ENCODE results near the gene STIL.
"Not testable (repeated sequence)": the region's sequence is repeated elsewhere in the genome, so short reads cannot be mapped to it uniquely, and the experiment has no call there.

Gene STIL

GRCh38 chr1:47219590-47220220, 94.2 kb downstream of the STIL start:
- no peak for DNase-seq (ENCODE audit: low read depth)

GRCh38 chr1:47219001-47219400, 94.9 kb downstream of the STIL start:
- no peak for DNase-seq (ENCODE audit: low read depth)

DNA sequence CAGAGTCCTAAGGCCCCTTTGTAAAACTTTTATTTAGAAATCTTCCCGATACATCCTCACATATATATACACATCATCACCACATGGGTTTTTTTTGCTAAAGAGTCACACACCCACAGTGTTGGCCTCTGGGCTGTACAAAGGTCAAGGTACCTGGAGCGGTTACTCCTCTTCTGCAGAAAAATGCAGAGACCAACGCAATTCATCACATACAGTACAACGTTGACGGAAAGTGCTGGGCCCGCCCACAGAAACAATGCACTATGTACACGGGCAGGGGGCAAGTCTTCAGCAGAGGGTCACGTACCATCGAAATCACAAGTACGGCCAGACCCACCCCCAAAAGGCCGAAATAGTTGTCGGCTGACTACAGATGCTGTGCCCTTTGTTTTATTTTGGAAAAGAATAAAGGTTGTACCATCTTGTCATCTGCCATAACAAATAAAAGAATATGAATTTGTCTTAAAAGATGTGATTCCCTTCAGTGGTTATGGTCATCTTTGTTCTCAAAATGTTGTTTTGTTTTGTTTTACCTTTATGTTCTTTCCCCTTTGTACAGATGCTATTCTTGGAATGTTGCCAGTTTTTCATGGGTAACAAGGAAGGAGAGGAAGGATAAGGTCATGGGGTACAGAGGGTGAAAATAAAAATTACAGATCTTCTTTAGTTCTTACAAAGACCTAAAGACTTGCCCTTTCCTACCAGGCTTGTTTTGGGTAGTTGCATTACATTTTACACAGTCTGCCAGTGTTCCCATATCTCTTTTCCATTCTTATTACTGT, 97.5 kb downstream of the STIL start:
- no peak for DNase-seq (ENCODE audit: low read depth)

DNA sequence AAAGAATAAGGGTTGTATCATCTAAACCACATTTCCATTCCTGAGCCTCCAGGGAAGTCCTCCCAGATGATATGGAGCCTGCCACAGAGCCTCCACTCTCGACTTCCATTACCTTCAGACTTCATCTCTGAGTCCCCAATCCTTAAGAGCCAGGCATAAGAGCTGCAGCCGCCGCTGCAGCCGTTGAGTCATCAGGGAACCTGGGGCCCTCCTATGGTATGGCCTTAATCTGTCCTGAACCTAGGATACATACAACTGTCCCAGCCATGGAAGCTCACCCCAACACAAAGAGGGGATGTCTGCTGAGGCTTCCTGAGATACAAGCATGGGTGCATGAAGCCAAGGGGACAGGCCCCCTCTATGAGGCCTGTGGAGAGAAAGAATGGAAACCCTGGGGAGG, 98.2 kb downstream of the STIL start:
- DNase-seq (ENCODE audit: low read depth), result no peak

- DNase-seq (ENCODE audit: low read depth), result no peak
Observed at GRCh38 chr1:47214549-47214948, 99.4 kb downstream of the STIL start.

DNA sequence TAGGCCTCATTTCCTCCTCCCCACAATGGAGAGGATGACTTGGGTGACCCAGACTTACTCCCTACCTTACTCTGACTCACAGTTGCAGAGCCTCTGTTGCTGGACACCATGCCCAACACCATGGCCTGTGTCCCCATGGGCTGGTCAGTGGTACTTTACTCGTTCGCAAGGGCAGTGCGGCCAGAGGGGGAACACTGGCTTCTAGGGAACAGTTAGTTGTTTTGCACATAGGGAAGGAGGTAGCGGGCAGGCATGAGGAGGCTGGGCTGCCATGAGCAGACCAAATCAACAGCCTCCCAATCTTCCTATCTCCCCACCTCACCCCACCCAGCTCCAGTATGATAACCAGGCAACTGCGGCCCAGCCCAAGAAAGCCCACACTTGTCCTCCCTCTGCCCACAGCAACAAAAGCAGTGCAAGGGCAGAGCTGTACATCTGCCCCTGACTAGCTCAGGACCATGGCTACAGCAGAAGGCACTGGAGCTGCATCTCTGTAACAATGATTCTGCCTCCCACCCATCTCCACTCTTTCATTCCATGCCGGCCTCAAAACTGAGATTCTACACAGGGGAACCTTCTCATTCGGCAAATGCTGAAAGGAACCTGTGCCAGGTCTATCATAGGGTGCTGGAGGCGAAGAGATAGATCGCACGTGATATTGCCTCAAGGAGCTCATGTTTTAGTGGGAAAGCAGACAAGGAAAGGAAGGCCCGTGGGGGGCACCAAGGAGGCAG, 100.5 kb downstream of the STIL start:
- DNase-seq (ENCODE audit: low read depth), result no peak

DNA sequence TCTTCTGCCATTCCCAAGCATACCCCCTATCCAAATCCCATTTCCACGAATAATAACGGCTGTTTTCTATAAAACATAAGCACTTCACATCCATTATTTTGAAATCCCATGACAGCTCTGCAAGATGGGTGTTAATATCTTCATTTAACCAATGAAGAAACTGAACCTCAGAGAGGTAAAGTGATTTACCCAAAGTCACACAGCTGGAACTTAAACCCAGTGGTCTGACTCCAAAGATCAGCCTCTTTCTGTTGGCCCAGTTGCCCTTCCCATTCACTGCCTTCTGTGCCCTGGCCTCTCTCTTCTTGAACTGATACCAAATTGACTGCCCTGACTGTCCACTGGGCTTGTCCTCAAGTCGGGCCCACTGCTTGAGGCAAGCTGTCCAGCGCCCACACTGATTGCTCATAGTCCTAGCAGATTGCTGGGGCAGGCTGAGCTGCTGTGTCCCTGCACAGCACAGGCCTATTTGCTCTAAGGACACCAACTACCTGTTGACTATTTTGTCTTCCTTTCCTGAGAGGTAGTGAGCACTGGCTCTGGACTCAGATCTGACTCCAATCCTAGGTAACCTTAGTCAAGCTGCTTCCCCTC, 101.2 kb downstream of the STIL start:
- DNase-seq (ENCODE audit: low read depth), result no peak

DNA sequence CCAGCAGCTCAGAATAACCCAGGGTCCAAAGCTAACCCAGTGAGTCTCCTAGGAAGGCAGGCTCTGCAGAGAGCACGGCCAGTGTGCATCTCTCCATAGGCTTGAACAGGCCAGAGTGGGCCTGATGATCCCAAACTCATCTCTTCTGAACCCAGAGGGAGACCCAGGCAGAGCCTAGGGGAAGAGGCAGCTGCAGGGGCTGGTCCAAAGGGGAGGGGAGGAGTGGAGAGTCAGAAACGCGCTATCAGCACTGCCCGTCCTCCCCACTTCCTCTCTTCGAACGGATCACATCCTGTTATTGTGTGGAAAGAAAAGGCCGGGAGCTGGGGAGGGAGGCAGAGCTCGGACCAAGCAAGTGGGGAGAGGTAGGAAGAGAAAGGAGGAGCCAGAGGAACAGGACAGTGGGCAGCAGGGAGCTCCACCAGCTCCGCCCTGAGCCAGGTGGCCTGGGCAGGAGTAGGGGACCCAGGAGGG, 102.1 kb downstream of the STIL start:
- DNase-seq (ENCODE audit: low read depth), result no peak

GRCh38 chr1:47210666-47211065, 103.3 kb downstream of the STIL start:
- no peak for DNase-seq (ENCODE audit: low read depth)

GRCh38 chr1:47209725-47210325, 104.1 kb downstream of the STIL start:
- DNase-seq (ENCODE audit: low read depth), result no peak

- DNase-seq (ENCODE audit: low read depth), result no peak
Observed at GRCh38 chr1:47209091-47209490, 104.9 kb downstream of the STIL start.

DNA sequence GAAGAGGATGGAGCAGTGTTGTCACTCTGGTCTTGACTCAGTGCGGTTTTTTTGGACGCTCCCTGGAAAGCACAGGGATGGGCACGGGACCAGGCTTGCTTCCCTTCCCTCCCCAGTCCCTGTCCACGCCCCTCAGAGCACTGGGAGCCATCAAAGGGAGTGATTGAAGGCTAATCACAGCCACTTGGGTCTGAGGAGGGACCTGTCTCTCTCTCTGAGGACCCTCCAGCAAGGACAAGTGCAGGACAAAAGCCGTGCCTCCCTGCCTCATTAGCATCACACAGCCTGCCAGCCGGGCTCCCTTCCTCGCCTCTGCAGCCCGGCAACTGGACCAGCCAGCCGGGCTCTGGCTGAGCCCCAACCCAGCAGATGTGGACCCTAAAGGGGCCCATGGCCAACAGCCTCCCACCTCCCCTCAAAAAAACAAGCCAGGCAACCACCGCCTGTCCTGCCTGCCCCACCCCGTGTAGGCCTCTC, 105.5 kb downstream of the STIL start:
- DNase-seq (ENCODE audit: low read depth), result no peak

- no peak for DNase-seq (ENCODE audit: low read depth)
Observed at GRCh38 chr1:47207803-47208373, 106.1 kb downstream of the STIL start.

DNA sequence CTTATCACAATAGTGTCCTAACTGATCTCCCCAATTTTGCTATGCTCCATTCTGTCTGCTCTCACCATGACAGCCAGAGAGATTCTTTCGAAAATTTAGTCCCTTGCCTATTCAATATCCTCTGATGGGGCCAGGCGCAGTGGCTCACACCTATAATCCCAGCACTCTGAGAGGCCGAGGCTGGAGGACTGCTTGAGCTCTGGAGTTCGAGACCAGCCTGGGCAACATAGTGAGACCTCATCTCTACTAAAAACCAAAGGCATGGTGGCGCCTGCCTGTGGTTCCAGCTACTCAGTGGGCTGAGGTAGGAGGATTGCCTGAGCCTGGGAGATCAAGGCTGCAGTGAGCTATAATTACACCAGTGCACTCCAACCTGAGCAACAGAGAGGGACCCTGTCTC, 108.0 kb downstream of the STIL start:
- no peak for DNase-seq (ENCODE audit: low read depth)

DNA sequence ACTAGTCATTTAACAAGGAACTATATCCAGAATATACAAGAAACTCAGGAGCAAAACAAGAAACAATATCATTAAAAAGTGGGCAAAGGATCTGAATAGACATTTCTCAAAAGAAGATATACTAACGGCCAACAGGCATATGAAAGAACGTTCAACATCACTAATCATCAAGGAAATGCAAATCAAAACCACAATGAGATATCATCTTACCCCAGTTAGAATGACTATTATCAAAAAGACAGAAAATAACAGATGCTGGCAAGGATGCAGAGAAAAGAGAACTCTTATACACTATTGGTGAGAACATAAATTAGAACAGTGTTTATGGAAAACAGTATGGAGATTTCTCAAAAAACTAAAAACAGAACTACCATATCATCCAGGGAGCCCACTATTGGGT, 110.4 kb downstream of the STIL start:
- not testable (repeated sequence) for DNase-seq (ENCODE audit: low read depth)

- no peak for DNase-seq (ENCODE audit: low read depth)
Observed at GRCh38 chr1:47201179-47201578, 112.8 kb downstream of the STIL start.

All from stimulated activated CD8-positive, alpha-beta memory T cell treated with anti-CD3 and anti-CD28 coated beads, Interleukin-12 subunit alpha, Interleukin-12 subunit beta, amount 100 ng/mL, for 4 hours (primary cell).